Activated CD8-positive, alpha-beta memory T cell treated with anti-CD3 and anti-CD28 coated beads for 36 hours (primary cell): ENCODE measurements around the gene ATP1A1. TPM values are rescaled to one million over a fixed set of nuclear protein-coding genes. Genes with fewer than 3 reads are reported as not detected.

Experiments used
- CTCF ChIA-PET: fragments of 350-600 bp; sonication (Branson Sonifier 250); formaldehyde crosslinking; loops from one replicate; lab custom pipeline; 2021; ENCODE audit warnings: antibody characterized with exemption; lab: Charles Lee
- POLR2A ChIA-PET: fragments of 350-600 bp; sonication (Branson Sonifier 250); formaldehyde crosslinking; loops from one replicate; lab custom pipeline; 2021; ENCODE audit warnings: antibody characterized with exemption; lab: Charles Lee
- total RNA-seq, 2 experiments: library from RNA; stranded (reverse); gene quantifications; one replicate each; pipeline ENCODE4 v1.2.3, GENCODE V29; 2021

The ATP1A1 gene
- total RNA-seq, 2 experiments from 2014 or later = 289 to 295 TPM

- CTCF ChIA-PET = interaction anchor here (0.9 to 1.1 kb wide), 2 partner anchors 83 kb away, joined by 3 read pairs; no protein-coding TSS in a partner anchor
- POLR2A ChIA-PET = no interaction called here
Observed at GRCh38 chr1:116402333-116402732, 29.3 kb downstream of the ATP1A1 start.

GRCh38 chr1:116403496-116404136, 30.6 kb downstream of the ATP1A1 start:
- ChIA-PET CTCF (no interaction called here), POLR2A (no interaction called here)

GRCh38 chr1:116404699-116405098, 31.7 kb downstream of the ATP1A1 start:
- POLR2A ChIA-PET = no interaction called here

GRCh38 chr1:116405241-116406135, 32.4 kb downstream of the ATP1A1 start:
- CTCF ChIA-PET = interaction anchor here (1.1 to 1.3 kb wide), 2 partner anchors 110 to 266 kb away, joined by 3 read pairs; no protein-coding TSS in a partner anchor
- POLR2A ChIA-PET = no interaction called here

More at GRCh38 chr1:116404699-116405098, 31.7 kb downstream of the ATP1A1 start:
- CTCF ChIA-PET = no interaction called here

GRCh38 chr1:116407033-116407432, 34.0 kb downstream of the ATP1A1 start:
- POLR2A ChIA-PET = no interaction called here
- CTCF ChIA-PET = interaction anchor here (0.6 to 1.1 kb wide), 2 partner anchors 108 to 149 kb away, joined by 3 read pairs; no protein-coding TSS in a partner anchor

GRCh38 chr1:116408193-116408592, 35.1 kb downstream of the ATP1A1 start:
- ChIA-PET POLR2A (no interaction called here), CTCF (no interaction called here)

GRCh38 chr1:116408803-116409720, 36.0 kb downstream of the ATP1A1 start:
- ChIA-PET CTCF (no interaction called here), POLR2A (interaction anchor here (1.0 kb wide), 1 partner anchor 10 kb away, joined by 3 read pairs; no protein-coding TSS in a partner anchor)

- ChIA-PET CTCF (interaction anchor here (0.6 kb wide), 1 partner anchor 10 kb away, joined by 3 read pairs; no protein-coding TSS in a partner anchor), POLR2A (interaction anchor here (1.0 kb wide), 1 partner anchor 9 kb away, joined by 3 read pairs; no protein-coding TSS in a partner anchor)
Observed at GRCh38 chr1:116409751-116410191, 36.7 kb downstream of the ATP1A1 start.

GRCh38 chr1:116411784-116412479, 38.9 kb downstream of the ATP1A1 start:
- ChIA-PET CTCF (no interaction called here), POLR2A (no interaction called here)

GRCh38 chr1:116412480-116412798, 39.4 kb downstream of the ATP1A1 start:
- ChIA-PET CTCF (no interaction called here), POLR2A (no interaction called here)

- ChIA-PET POLR2A (no interaction called here), CTCF (no interaction called here)
Observed at GRCh38 chr1:116412898-116413297, 39.9 kb downstream of the ATP1A1 start.

- ChIA-PET CTCF (no interaction called here), POLR2A (no interaction called here)
Observed at GRCh38 chr1:116413414-116413813, 40.4 kb downstream of the ATP1A1 start.

GRCh38 chr1:116414364-116414763, 41.3 kb downstream of the ATP1A1 start:
- POLR2A ChIA-PET = no interaction called here

GRCh38 chr1:116415200-116415698, 42.2 kb downstream of the ATP1A1 start:
- ChIA-PET CTCF (interaction anchor here (1.3 kb wide), 1 partner anchor 41 kb away, joined by 3 read pairs; no protein-coding TSS in a partner anchor), POLR2A (interaction anchor here (0.6 kb wide), 1 partner anchor 126 kb away, joined by 4 read pairs; no protein-coding TSS in a partner anchor)

More at GRCh38 chr1:116414364-116414763, 41.3 kb downstream of the ATP1A1 start:
- CTCF ChIA-PET = no interaction called here

- ChIA-PET CTCF (interaction anchor here (1.3 kb wide), 1 partner anchor 42 kb away, joined by 3 read pairs; no protein-coding TSS in a partner anchor), POLR2A (interaction anchor here (0.6 kb wide), 1 partner anchor 126 kb away, joined by 4 read pairs; no protein-coding TSS in a partner anchor)
Observed at GRCh38 chr1:116415699-116416533, 42.9 kb downstream of the ATP1A1 start.

GRCh38 chr1:116416854-116417513, 43.9 kb downstream of the ATP1A1 start:
- POLR2A ChIA-PET = interaction anchor here (0.6 kb wide), 2 partner anchors 27 to 88 kb away, joined by 3 to 4 read pairs; no protein-coding TSS in a partner anchor
- CTCF ChIA-PET = interaction anchor here (0.6 kb wide), 1 partner anchor 31 kb away, joined by 3 read pairs; no protein-coding TSS in a partner anchor
